Activated naive CD4-positive, alpha-beta T cell treated with anti-CD3 and anti-CD28 coated beads, Interleukin-2, amount 50 U/mL, for 16 hours (primary cell): ENCODE results near the gene PLEKHH1.

Source experiments
- DNase-seq: peaks from one replicate; pipeline ENCODE4 v3.0.0-alpha.2; 2020

The PLEKHH1 gene

GRCh38 chr14:67638642-67639041 lies 105.6 kb downstream of the PLEKHH1 start:
- no peak for DNase-seq
